ENCODE results near the gene IPO7.

IPO7 gene

DNA sequence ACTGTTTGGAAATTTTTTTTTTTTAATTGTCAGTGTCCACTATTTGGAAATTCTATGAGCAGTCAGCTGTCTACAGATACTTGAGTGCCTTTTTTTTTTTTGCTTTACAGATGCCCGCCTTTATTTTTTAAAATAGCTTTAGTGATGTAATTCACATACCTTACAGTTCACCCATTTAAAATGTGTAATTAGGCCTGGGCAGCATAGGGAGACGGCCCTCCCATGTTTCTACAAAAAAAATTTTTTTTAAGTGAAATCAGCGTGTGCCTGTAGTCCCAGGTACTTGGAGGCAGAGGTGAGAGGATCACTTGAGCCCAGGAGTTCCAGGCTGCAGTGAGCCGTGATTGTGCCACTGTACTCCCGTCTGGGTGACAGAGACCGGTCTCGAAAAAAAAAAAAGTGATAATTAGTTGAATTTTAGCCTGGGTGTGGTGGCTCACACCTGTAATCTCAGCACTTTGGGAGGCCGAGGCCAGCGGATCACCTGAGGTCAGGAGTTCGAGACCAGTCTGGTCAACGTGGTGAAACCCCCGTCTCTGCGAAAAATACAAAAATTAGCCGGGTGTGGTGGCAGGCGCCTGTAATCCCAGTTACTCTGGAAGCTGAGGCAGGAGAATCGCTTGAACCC, 77.8 kb downstream of the IPO7 start:
- no peak for DNase-seq (ENCODE audit: low read depth in 1 of 2, low spot score in 1 of 2)
- H3K27ac ChIP-seq (replicated peaks) = peak overlapping the region; percentile 83
- no peaks in the 10 kb centered on the region for H3K27me3 ChIP-seq (ENCODE audit: insufficient read depth, poor library complexity, severe bottlenecking)
- no peak for TF ChIP-seq POLR2AphosphoS5 (IDR thresholded peaks at IDR 0.05; ENCODE audit: low read depth)
- TF ChIP-seq GABPA (IDR thresholded peaks at IDR 0.05; ENCODE audit: low read depth) = no peak
- TF ChIP-seq, protein P1, sequence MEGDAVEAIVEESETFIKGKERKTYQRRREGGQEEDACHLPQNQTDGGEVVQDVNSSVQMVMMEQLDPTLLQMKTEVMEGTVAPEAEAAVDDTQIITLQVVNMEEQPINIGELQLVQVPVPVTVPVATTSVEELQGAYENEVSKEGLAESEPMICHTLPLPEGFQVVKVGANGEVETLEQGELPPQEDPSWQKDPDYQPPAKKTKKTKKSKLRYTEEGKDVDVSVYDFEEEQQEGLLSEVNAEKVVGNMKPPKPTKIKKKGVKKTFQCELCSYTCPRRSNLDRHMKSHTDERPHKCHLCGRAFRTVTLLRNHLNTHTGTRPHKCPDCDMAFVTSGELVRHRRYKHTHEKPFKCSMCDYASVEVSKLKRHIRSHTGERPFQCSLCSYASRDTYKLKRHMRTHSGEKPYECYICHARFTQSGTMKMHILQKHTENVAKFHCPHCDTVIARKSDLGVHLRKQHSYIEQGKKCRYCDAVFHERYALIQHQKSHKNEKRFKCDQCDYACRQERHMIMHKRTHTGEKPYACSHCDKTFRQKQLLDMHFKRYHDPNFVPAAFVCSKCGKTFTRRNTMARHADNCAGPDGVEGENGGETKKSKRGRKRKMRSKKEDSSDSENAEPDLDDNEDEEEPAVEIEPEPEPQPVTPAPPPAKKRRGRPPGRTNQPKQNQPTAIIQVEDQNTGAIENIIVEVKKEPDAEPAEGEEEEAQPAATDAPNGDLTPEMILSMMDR (IDR thresholded peaks at IDR 0.05; ENCODE audit: insufficient read depth, low read length) = no peak
- no peak for TF ChIP-seq SPI1 (IDR thresholded peaks at IDR 0.05; ENCODE audit: borderline replicate concordance, low read depth)
- TF ChIP-seq, protein P2, sequence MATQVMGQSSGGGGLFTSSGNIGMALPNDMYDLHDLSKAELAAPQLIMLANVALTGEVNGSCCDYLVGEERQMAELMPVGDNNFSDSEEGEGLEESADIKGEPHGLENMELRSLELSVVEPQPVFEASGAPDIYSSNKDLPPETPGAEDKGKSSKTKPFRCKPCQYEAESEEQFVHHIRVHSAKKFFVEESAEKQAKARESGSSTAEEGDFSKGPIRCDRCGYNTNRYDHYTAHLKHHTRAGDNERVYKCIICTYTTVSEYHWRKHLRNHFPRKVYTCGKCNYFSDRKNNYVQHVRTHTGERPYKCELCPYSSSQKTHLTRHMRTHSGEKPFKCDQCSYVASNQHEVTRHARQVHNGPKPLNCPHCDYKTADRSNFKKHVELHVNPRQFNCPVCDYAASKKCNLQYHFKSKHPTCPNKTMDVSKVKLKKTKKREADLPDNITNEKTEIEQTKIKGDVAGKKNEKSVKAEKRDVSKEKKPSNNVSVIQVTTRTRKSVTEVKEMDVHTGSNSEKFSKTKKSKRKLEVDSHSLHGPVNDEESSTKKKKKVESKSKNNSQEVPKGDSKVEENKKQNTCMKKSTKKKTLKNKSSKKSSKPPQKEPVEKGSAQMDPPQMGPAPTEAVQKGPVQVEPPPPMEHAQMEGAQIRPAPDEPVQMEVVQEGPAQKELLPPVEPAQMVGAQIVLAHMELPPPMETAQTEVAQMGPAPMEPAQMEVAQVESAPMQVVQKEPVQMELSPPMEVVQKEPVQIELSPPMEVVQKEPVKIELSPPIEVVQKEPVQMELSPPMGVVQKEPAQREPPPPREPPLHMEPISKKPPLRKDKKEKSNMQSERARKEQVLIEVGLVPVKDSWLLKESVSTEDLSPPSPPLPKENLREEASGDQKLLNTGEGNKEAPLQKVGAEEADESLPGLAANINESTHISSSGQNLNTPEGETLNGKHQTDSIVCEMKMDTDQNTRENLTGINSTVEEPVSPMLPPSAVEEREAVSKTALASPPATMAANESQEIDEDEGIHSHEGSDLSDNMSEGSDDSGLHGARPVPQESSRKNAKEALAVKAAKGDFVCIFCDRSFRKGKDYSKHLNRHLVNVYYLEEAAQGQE (IDR thresholded peaks at IDR 0.05; ENCODE audit: insufficient replicate concordance, low read depth) = no peak
- H3K4me3 ChIP-seq (replicated peaks; ENCODE audit: insufficient read depth, low read length) = peak overlapping the region; percentile 47

DNA sequence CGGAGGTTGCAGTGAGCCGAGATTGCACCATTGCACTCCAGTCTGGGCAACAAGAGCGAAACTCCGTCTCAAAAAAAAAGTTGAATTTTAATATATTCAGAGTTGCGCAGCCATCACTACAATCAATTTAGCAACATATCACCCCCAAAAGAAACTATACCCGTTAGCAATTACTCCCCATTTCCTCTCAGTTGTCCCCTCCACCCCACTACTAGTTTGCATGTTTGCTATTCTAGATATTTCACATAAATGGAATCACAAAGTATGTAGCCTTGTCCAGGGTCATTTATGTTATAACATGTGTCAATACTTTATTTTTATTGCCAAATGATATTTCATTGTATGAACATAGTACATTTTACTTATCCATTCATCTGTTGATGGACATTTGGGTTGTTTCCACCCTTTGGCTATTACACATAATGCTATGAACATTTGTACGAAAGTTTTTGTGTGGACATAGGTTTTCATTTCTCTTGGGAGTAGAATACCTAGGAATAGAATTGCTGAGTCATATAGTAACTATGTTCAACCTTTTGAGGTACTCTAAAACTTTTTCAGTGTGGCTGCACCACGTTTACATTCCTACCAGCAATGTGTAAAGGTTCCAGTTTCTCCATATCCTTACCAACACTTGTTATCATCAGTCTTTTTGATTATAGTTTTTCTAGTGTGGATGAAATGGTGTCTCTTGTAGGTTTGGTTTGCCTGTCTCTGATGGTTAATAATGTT, 78.5 kb downstream of the IPO7 start:
- TF ChIP-seq POLR2AphosphoS5 (IDR thresholded peaks at IDR 0.05; ENCODE audit: low read depth) = no peak
- TF ChIP-seq GABPA (IDR thresholded peaks at IDR 0.05; ENCODE audit: low read depth) = no peak
- TF ChIP-seq, protein P1 (IDR thresholded peaks at IDR 0.05; ENCODE audit: insufficient read depth, low read length) = no peak
- no peak for TF ChIP-seq SPI1 (IDR thresholded peaks at IDR 0.05; ENCODE audit: borderline replicate concordance, low read depth)
- TF ChIP-seq, protein P2 (IDR thresholded peaks at IDR 0.05; ENCODE audit: insufficient replicate concordance, low read depth) = no peak
- H3K27me3 ChIP-seq (ENCODE audit: insufficient read depth, poor library complexity, severe bottlenecking) = no peaks in the 10 kb centered on the region
- no peak overlapping the region for H3K4me3 ChIP-seq (replicated peaks; ENCODE audit: insufficient read depth, low read length)
- H3K27ac ChIP-seq (replicated peaks) = no peak overlapping the region; the same call in 1 of the 2 replicates
- no peak for DNase-seq (ENCODE audit: low read depth in 1 of 2, low spot score in 1 of 2)

DNA sequence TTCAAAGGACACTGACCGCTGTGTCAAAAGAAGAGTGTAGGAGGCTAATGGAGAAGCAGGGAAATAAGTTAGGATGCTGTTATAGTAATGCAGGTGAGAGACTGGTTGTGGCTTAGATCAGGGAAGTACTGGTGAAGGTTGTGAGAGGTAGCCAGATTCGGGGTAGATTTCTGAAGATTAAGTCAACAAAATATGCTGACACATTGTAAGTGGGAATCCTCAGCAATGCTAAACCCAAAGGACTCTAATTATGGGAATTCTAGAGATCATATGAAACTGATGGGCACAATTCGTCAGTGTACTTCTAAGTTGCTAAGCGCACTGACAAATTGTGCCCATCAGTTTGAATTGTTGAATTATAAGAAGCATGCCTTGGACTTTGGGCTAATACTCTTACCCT, 86.3 kb downstream of the IPO7 start:
- Histone ChIP-seq H3K4me3 (replicated peaks; ENCODE audit: insufficient read depth, low read length) (no peak overlapping the region), H3K27ac (replicated peaks) (no peak overlapping the region), H3K27me3 (ENCODE audit: insufficient read depth, poor library complexity, severe bottlenecking) (no peaks in the 10 kb centered on the region)
- TF ChIP-seq POLR2AphosphoS5 (IDR thresholded peaks at IDR 0.05; ENCODE audit: low read depth) (no peak), GABPA (IDR thresholded peaks at IDR 0.05; ENCODE audit: low read depth) (no peak), SPI1 (IDR thresholded peaks at IDR 0.05; ENCODE audit: borderline replicate concordance, low read depth) (no peak)
- TF ChIP-seq, protein P1 (IDR thresholded peaks at IDR 0.05; ENCODE audit: insufficient read depth, low read length) = no peak
- TF ChIP-seq, protein P2 (IDR thresholded peaks at IDR 0.05; ENCODE audit: insufficient replicate concordance, low read depth) = no peak
- DNase-seq (ENCODE audit: low read depth in 1 of 2, low spot score in 1 of 2) = no peak

All from HL-60 (cell line).